ENCODE measurements around the gene ARHGAP9.

The ARHGAP9 gene

GRCh38 chr12:57472391-57472790 is 7.3 kb downstream of the ARHGAP9 start:
- TF ChIP-seq CTCF (IDR thresholded peaks at IDR 0.05; ENCODE audit: low read depth, low read length), result no peak
- no peak for DNase-seq (ENCODE audit: extremely low read depth, low read depth)

- TF ChIP-seq CTCF (IDR thresholded peaks at IDR 0.05; ENCODE audit: low read depth, low read length), result no peak
- DNase-seq (ENCODE audit: extremely low read depth, low read depth), result no peak
These were observed 8.0 kb downstream of the ARHGAP9 start for GRCh38 chr12:57471661-57472060.

GRCh38 chr12:57470970-57471656 is 8.6 kb downstream of the ARHGAP9 start:
- no peak for DNase-seq (ENCODE audit: extremely low read depth, low read depth)
- no peak for TF ChIP-seq CTCF (IDR thresholded peaks at IDR 0.05; ENCODE audit: low read depth, low read length)

- no peak for DNase-seq (ENCODE audit: extremely low read depth, low read depth)
- no peak for TF ChIP-seq CTCF (IDR thresholded peaks at IDR 0.05; ENCODE audit: low read depth, low read length)
These were observed 9.2 kb downstream of the ARHGAP9 start for GRCh38 chr12:57470286-57470969.

GRCh38 chr12:57469296-57470164 is 10.1 kb downstream of the ARHGAP9 start:
- DNase-seq (ENCODE audit: extremely low read depth, low read depth), result no peak
- TF ChIP-seq CTCF (IDR thresholded peaks at IDR 0.05; ENCODE audit: low read depth, low read length), result no peak

GRCh38 chr12:57467915-57468314 is 11.8 kb downstream of the ARHGAP9 start:
- no peak for DNase-seq (ENCODE audit: extremely low read depth, low read depth)
- TF ChIP-seq CTCF (IDR thresholded peaks at IDR 0.05; ENCODE audit: low read depth, low read length), result no peak

Measured in AG09319 (cell line).